Measurements from ENCODE around the gene SURF1.

SURF1 gene

DNA sequence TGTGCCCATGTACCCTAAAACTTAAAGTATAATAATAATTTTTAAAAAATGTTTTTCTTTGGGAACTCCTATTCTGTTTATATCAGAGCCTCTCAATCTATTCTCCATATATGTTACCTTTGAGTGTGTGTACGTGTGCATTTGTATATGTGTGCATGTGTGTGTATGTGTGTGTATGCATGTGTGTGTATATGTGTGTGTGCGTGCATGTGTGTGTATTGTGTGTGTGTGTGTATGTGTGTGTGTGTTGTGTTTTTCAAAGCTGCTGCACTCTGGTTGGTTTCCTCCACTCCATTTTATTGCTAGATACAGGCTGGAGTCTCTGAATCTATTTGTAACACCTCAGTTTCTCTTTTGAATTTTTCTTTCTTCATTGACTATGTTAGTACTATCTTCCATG is 40.3 kb downstream of the SURF1 start:
- DNase-seq, result no peak

DNA sequence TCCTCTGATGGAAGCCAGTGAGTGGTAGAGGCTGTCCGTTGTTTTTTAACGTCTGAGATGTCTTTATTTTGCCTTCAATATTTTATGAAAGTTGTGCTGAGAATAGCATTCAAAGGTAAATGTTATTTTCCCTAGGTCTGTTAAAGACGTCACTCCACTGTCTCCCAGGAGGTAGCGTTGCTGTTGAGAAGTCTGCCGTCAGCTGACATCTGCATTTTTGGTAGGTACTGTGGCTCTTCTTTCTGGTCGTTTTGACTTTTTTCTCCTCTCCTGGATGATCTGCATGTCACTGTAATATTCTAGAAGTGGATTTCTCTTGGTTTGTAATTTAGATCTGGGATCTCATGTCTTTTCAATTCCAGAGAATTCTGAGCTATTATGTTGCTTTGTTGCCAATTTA is 46.7 kb downstream of the SURF1 start:
- no peak for DNase-seq

DNA sequence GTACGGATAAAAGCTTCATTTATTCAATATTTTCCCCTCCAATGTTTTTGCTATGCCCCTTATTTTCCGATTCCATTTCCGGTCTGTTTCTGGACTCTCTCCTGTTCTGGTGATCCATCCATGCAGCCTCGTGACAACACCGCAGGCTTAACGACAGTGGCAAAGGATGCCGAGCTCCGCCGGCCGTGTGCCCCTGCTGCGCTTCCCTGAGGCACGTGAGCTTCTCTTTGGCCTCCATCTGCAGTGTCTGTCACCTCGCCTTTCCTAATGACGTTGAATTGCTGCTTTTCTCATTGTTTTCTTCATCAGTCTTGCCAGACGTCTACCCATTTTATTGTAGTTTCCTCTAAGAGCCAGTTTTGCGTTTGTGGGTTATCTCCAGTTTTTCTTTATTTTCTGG is 49.0 kb downstream of the SURF1 start:
- DNase-seq, result no peak

DNA sequence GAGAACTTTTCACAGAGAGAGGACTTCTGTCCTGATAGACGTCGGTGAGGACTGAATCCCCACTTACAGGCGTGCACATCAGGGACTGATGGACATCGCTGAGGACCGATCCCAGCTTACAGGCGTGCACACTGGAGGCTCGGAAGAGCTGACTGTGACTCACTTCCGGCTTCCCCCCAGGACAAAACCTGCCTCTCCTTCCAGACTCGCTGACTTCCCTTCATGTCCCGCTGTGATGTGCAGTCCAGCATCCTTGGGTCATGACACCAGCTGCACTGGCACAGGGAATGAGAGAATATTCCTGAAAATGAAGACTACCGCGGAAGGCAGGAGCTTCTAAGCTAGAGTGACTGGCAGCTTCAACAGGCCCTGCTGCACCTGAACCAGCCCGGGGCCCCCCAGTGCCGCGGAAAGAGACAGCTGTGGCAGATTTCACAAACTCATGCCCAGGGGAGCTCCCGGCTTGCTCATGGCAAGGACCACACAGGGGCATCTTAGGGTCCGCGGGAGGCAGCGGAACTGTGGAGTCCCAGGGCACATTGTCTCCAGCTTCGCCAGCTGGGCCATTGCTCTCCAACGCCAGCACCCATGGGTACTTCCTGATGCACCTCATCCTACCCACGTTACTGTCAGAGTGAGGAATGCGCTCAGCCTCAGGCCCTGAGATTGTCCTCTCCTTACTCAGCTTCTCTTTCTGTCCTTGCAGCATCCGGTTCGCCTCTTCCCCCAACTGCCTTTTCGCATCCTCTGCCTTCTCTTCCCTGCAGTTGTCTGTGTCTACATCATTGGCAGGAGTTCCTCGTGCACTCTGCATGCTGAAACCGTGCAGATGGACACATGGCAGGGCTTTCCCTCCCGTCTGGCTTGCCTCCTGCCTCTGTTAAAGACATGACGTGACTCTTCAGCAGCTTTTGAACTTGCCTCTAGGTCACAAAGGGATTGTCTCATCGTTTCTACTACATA is 49.8 kb downstream of the SURF1 start:
- no peak for DNase-seq

DNA sequence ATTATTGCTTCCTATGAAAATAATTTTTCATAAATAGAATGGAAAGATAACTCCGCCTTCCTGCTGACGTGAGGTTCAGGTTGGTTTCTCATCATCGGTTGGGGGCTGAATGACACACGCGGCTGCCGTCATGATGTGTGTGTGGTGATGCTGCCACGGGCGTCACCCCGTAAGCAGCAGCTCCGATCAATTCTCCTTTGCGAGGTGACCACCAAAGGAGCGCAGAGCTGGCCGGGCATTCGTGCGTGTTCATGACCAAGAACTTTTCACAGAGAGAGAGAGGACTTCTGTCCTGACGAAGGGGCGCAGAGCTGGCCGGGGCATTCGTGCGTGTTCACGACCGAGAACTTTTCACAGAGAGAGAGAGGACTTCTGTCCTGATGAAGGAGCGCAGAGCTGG is 50.6 kb downstream of the SURF1 start:
- no peak for DNase-seq

DNA sequence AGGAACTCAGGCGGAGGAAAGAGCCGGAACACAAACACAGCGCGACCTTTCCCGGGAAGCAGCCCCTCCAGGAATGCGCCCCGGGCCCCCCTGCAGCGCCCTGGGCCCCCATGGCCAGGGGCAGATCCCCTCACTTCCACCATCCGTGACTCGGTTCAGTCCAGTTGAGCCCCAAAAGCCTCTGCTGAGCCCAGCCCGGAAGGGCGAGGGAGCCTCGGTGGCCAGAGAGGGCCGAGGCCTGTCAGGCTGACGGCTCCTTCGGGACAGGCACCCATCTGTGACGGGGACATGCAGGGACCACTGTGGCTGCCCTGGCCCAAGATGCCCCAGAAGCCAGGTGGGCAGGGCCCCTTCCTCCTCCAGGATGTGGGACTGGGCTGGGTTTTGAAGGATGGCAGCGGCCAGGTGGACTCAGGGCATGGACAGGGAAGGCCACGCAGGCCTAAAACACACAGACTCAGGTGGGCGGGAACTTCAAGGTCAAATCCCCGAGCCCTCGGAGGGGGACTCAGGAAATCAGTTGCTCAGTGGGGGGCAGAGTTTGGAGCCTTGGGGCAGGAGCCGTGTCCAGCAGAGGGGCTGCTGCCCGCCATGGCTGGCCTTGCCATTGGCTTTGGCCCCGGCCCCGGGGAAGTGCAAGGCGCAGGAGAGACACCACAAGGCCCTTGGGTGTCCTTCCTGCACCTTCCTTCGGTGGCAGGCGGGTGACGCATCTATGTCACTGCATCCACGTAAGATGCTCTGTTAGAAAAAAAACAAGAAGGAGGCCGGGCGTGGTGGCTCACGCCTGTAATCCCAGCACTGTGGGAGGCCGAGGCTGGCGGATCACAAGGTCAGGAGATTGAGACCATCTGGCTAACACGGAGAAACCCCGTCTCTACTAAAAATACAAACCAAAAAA is 51.6 kb downstream of the SURF1 start:
- no peak for DNase-seq

DNA sequence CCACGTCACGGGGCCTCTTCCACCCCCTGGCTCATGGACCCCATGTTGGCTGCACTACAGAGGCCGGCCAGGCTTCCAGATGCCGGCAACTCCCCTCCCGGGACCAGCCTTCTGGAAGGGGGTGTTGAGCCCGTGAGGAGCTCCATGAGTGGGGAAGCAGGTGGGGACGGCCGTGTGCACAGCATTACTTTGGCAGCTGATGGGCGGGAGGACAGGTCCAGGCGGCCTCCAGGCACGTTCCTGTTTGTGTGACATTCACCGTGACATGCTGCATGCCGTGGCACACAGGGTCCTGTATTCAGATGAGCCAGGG is 52.2 kb downstream of the SURF1 start:
- DNase-seq, result no peak

DNA sequence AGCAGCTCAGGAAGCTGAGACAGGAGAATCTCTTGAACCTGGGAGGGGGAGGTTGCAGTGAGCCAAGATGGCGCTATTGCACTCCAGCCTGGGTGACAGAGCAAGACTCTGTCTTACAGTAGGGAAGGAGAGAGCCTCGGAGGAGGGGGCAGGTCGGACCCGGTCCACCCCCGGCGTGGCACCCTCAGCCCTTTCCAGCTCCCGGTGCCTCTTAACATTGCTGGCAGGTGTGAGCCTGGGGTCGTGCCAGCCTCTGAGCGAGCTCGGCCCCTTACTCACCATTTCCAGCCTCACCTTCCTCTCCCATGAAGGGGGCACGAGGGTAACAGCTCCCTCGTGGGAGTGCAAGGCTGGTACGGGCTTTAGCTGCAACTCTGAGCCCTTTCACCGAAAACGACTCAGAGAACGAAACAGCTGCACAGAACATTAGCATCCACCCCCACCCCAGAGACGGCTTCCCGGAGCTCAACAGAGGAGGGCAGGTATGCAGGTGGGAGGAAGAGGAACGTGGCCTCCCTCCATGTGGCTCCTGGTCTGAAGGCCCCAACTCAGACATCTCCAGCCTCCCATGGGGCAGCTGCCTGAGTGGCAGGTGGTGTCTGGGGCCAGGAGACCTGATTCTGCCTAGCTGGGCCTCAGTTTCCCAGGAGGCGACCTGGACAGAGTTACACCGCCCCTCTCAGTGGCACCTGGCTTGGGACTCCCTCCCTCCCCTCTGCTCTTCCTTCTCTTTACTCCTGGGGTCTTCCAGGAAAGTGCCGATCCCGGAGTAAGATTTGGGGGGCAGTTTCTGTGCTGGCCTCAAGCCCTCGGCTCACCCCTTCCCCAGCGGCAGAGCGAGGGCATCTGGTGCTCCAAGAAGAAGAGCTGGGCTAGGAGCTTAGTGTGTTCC is 52.8 kb downstream of the SURF1 start:
- DNase-seq, result no peak

Measured in CD4-positive, alpha-beta T cell treated with Interleukin-1 beta for 1 hour (primary cell).